ENCODE results near the gene NHLRC1. TPM values are rescaled to one million over a fixed set of nuclear protein-coding genes. Genes with fewer than 3 reads are reported as not detected.

The NHLRC1 gene
- polyA plus RNA-seq, 3 donors = 0.75 to 3.1 (median 1.4) TPM

DNA sequence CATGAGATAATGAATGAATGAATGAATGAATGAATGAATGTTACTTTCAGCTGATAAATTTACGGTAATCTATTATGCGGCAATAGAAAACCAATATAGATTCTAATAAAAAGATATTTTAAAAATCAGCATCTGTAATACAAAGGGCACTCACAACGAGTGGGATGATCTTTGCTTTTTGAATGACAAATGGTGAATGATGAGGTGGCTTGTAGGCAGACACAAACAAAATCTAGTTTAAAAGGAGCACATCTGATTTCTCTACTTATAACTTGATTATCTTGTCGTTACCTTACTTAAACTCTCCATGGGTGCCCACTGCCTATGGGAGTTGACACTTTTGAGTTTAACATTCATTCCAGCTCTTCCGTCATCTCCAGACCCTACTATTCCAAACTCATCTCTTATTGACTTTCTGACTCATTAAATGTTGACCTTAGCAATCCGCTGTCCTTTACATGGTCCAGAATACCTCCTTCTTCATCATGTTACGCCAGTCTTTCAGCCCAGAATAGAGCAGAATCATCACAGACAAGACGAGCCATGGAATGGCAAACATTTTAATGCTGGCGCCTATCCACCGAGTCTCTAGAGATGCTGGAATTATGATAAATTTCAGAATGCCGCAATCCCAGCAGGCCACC lies 41.3 kb downstream of the NHLRC1 start:
- no peak overlapping the region for H2AFZ ChIP-seq (ENCODE audit: insufficient read depth, low read depth, low read length, poor library complexity, severe bottlenecking)
- no peak overlapping the region for H3K4me3 ChIP-seq (replicated peaks in 1 of 3; ENCODE audit: low read depth in 2 of 3, low read length in 3 of 3)
- no peak overlapping the region for H3K4me2 ChIP-seq (replicated peaks; ENCODE audit: extremely low read depth, low read length, poor library complexity, severe bottlenecking)
- no peak for DNase-seq
- H3K27me3 Mint-ChIP-seq (ENCODE audit: low read depth in 3 of 3) = peaks cover 0 to 4% (median 2%) of the 10 kb centered on the region in 3 donors
- H3K27me3 ChIP-seq (ENCODE audit: control insufficient read depth in 2 of 2, insufficient read depth in 2 of 2, low read length in 2 of 2) = no peaks in the 10 kb centered on the region
- H3K9me3 Mint-ChIP-seq = peaks cover 0 to 8% (median 3%) of the 10 kb centered on the region in 7 donors
- H3K36me3 Mint-ChIP-seq = no peaks in the 10 kb centered on the region
- H3K27ac Mint-ChIP-seq = no peak overlapping the region
- no peak overlapping the region for H3K4me3 Mint-ChIP-seq
- peaks cover 4% of the 10 kb centered on the region for H3K4me1 Mint-ChIP-seq
- H3K36me3 ChIP-seq (replicated peaks in 1 of 2; ENCODE audit: control insufficient read depth in 1 of 2, insufficient read depth in 2 of 2, low read length in 2 of 2) = no peaks in the 10 kb centered on the region
- intact Hi-C loops (cut with micrococcal nuclease) = no loop called here
- 96% methylated on average over 5 of the region's 11 CpGs for WGBS (ENCODE audit: insufficient coverage)
- no peak overlapping the region for H3K9ac ChIP-seq (ENCODE audit: insufficient read depth, low read length, poor library complexity, severe bottlenecking)
- TF ChIP-seq, protein P1, sequence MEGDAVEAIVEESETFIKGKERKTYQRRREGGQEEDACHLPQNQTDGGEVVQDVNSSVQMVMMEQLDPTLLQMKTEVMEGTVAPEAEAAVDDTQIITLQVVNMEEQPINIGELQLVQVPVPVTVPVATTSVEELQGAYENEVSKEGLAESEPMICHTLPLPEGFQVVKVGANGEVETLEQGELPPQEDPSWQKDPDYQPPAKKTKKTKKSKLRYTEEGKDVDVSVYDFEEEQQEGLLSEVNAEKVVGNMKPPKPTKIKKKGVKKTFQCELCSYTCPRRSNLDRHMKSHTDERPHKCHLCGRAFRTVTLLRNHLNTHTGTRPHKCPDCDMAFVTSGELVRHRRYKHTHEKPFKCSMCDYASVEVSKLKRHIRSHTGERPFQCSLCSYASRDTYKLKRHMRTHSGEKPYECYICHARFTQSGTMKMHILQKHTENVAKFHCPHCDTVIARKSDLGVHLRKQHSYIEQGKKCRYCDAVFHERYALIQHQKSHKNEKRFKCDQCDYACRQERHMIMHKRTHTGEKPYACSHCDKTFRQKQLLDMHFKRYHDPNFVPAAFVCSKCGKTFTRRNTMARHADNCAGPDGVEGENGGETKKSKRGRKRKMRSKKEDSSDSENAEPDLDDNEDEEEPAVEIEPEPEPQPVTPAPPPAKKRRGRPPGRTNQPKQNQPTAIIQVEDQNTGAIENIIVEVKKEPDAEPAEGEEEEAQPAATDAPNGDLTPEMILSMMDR (IDR thresholded peaks at IDR 0.05) = no peak
- H3K4me1 ChIP-seq (ENCODE audit: control insufficient read depth in 1 of 2, insufficient read depth in 2 of 2, low read length in 2 of 2) = no peaks in the 10 kb centered on the region
- no peak overlapping the region for H3K27ac ChIP-seq (ENCODE audit: low read depth in 1 of 2, low read length in 2 of 2)
- no peaks in the 10 kb centered on the region for H4K20me1 ChIP-seq (ENCODE audit: insufficient read depth, low read length)
- no peaks in the 10 kb centered on the region for H3K79me2 ChIP-seq (ENCODE audit: insufficient read depth, low read length)
- no peaks in the 10 kb centered on the region for H3K9me3 ChIP-seq (replicated peaks in 1 of 2; ENCODE audit: control insufficient read depth in 1 of 2, insufficient read depth in 1 of 2, low read length in 2 of 2)

DNA sequence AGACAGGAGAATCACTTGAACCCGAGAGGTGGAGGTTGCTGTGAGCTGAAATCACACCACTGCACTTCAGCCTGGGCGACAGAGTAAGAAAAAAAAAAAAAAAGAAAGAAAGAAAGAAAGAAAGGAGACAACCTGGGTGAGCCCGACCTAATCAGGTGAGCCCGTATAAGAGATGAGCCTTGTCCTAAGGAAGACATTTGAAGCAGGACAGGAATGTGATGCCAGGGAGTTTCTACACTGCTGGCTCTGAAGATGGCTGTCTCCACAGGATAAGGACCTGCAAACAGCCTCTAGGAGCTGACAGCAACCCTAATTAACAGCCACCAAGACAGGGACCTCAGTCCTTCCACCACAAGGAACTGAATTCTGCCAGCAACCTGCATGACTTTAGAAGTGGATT lies 41.9 kb downstream of the NHLRC1 start:
- no peak overlapping the region for H3K27ac Mint-ChIP-seq
- no peaks in the 10 kb centered on the region for H3K36me3 ChIP-seq (replicated peaks in 1 of 2; ENCODE audit: control insufficient read depth in 1 of 2, insufficient read depth in 2 of 2, low read length in 2 of 2)
- no peak for DNase-seq
- TF ChIP-seq, protein P1 (IDR thresholded peaks at IDR 0.05) = no peak
- H3K4me1 Mint-ChIP-seq = peaks cover 4% of the 10 kb centered on the region
- H3K27me3 Mint-ChIP-seq (ENCODE audit: low read depth in 3 of 3) = peaks cover 0 to 4% (median 2%) of the 10 kb centered on the region in 3 donors
- no peak overlapping the region for H2AFZ ChIP-seq (ENCODE audit: insufficient read depth, low read depth, low read length, poor library complexity, severe bottlenecking)
- WGBS (ENCODE audit: insufficient coverage) = 93% methylated on average over 2 of the region's 4 CpGs
- H3K4me3 ChIP-seq (replicated peaks in 1 of 3; ENCODE audit: low read depth in 2 of 3, low read length in 3 of 3) = no peak overlapping the region
- H4K20me1 ChIP-seq (ENCODE audit: insufficient read depth, low read length) = no peaks in the 10 kb centered on the region
- H3K36me3 Mint-ChIP-seq = no peaks in the 10 kb centered on the region
- H3K4me1 ChIP-seq (ENCODE audit: control insufficient read depth in 1 of 2, insufficient read depth in 2 of 2, low read length in 2 of 2) = no peaks in the 10 kb centered on the region
- H3K4me2 ChIP-seq (replicated peaks; ENCODE audit: extremely low read depth, low read length, poor library complexity, severe bottlenecking) = no peak overlapping the region
- H3K79me2 ChIP-seq (ENCODE audit: insufficient read depth, low read length) = no peaks in the 10 kb centered on the region
- no peak overlapping the region for H3K27ac ChIP-seq (ENCODE audit: low read depth in 1 of 2, low read length in 2 of 2)
- intact Hi-C loops (cut with micrococcal nuclease) = no loop called here
- H3K4me3 Mint-ChIP-seq = no peak overlapping the region
- peaks cover 3 to 13% (median 7%) of the 10 kb centered on the region in 7 donors for H3K9me3 Mint-ChIP-seq
- H3K27me3 ChIP-seq (ENCODE audit: control insufficient read depth in 2 of 2, insufficient read depth in 2 of 2, low read length in 2 of 2) = no peaks in the 10 kb centered on the region
- peaks cover 0 to 6% of the 10 kb centered on the region in 2 donors for H3K9me3 ChIP-seq (replicated peaks in 1 of 2; ENCODE audit: control insufficient read depth in 1 of 2, insufficient read depth in 1 of 2, low read length in 2 of 2)
- no peak overlapping the region for H3K9ac ChIP-seq (ENCODE audit: insufficient read depth, low read length, poor library complexity, severe bottlenecking)
